A673 (cell line): Measurements from ENCODE around the gene GALNT7.

Experiments used
- EZH2 ChIP-seq: fragments of 200-600 bp; sonication (generic); IDR thresholded peaks from 2 replicates; pipeline ENCODE4 v1.6.1; 2017; ENCODE audit warnings: borderline replicate concordance, low read depth, mild to moderate bottlenecking, mixed read lengths, antibody characterized with exemption, low read length; ENCODE audit not compliant: poor library complexity, severe bottlenecking
- TF ChIP-seq, protein P1 (sequence below): fragments of 300-800, 200-600 bp; sonication (generic); conservative IDR thresholded peaks from 2 replicates; pipeline ENCODE4 v1.5.1; 2017; ENCODE audit warnings: low read depth, mild to moderate bottlenecking, antibody characterized with exemption, low read length, moderate library complexity, mixed read lengths

DNA sequence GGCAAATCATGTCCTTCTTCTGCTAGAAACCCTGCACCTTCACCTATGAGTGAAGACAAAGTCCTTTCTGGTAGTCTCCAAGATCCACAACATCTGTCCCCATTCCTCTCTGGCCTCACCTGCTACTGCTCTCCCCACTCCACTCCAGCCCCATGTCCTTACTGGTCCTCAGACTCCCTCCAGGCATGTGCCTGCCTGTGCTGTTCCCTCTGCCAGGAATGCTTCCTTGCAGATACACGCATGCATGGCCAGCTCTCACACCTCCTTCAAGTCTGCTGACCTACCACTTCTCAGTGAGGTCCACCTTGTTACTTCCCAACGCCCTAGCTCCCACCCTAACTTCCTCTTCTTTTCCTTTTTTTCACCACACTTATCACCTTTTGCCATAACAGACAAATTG is 147.4 kb downstream of the GALNT7 start:
- TF ChIP-seq, protein P1, sequence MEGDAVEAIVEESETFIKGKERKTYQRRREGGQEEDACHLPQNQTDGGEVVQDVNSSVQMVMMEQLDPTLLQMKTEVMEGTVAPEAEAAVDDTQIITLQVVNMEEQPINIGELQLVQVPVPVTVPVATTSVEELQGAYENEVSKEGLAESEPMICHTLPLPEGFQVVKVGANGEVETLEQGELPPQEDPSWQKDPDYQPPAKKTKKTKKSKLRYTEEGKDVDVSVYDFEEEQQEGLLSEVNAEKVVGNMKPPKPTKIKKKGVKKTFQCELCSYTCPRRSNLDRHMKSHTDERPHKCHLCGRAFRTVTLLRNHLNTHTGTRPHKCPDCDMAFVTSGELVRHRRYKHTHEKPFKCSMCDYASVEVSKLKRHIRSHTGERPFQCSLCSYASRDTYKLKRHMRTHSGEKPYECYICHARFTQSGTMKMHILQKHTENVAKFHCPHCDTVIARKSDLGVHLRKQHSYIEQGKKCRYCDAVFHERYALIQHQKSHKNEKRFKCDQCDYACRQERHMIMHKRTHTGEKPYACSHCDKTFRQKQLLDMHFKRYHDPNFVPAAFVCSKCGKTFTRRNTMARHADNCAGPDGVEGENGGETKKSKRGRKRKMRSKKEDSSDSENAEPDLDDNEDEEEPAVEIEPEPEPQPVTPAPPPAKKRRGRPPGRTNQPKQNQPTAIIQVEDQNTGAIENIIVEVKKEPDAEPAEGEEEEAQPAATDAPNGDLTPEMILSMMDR: no peak
- no peak for TF ChIP-seq EZH2
